Measurements from ENCODE around the gene POLG2. TPM values are rescaled to one million over a fixed set of nuclear protein-coding genes. Genes with fewer than 3 reads are reported as not detected.

POLG2 gene
- 6.5 and 12.6 TPM in 2 replicates for total RNA-seq

GRCh38 chr17:64496786-64497564 lies at the start of gene POLG2:
Gene POLG2 (minus strand): TSS chr17:64497054. CDS start chr17:64496968, 86 bp downstream.

GRCh38 chr17:64506576-64507412 lies 9.9 kb upstream of the POLG2 start, which contains the start of gene CEP95:
Gene CEP95 (plus strand): TSS chr17:64506977. CDS start chr17:64507098, 121 bp downstream.

GRCh38 chr17:64506201-64506575 lies 9.3 kb upstream of the POLG2 start, which contains the start of gene DDX5:
Gene DDX5 (minus strand): TSS chr17:64506289. CDS start chr17:64506119, 170 bp downstream.

GRCh38 chr17:64448665-64449512 lies 48.0 kb downstream of the POLG2 start, which contains the start of gene MILR1:
Gene MILR1 (plus strand): TSS chr17:64449115. CDS start chr17:64449169, 54 bp downstream.

Other genes starting within 250 kb of the POLG2 start
- gene TEX2, start 233.8 kb downstream of the POLG2 start, total RNA-seq = 23.6 and 29.0 TPM in 2 replicates
- 0.21 and 1.7 TPM in 2 replicates for gene PECAM1, start 106.2 kb downstream of the POLG2 start, total RNA-seq
- gene MILR1, start 47.9 kb downstream of the POLG2 start, total RNA-seq = 1.2 and 1.3 TPM in 2 replicates
- gene DDX5, start 9.2 kb upstream of the POLG2 start, total RNA-seq = 266 and 276 TPM in 2 replicates
- gene CEP95, start 9.9 kb upstream of the POLG2 start, total RNA-seq = 18.1 and 18.8 TPM in 2 replicates
- gene SMURF2, start 165.3 kb upstream of the POLG2 start, total RNA-seq = 35.8 and 56.1 TPM in 2 replicates